A673 (cell line): Measurements from ENCODE around the gene KIAA0825.

Experiments used
- EZH2 ChIP-seq: fragments of 200-600 bp; sonication (generic); IDR thresholded peaks from 2 replicates; pipeline ENCODE4 v1.6.1; 2017; ENCODE audit warnings: borderline replicate concordance, low read depth, mild to moderate bottlenecking, mixed read lengths, antibody characterized with exemption, low read length; ENCODE audit not compliant: poor library complexity, severe bottlenecking
- TF ChIP-seq, protein P1 (sequence below): fragments of 300-800, 200-600 bp; sonication (generic); conservative IDR thresholded peaks from 2 replicates; pipeline ENCODE4 v1.5.1; 2017; ENCODE audit warnings: low read depth, mild to moderate bottlenecking, antibody characterized with exemption, low read length, moderate library complexity, mixed read lengths

DNA sequence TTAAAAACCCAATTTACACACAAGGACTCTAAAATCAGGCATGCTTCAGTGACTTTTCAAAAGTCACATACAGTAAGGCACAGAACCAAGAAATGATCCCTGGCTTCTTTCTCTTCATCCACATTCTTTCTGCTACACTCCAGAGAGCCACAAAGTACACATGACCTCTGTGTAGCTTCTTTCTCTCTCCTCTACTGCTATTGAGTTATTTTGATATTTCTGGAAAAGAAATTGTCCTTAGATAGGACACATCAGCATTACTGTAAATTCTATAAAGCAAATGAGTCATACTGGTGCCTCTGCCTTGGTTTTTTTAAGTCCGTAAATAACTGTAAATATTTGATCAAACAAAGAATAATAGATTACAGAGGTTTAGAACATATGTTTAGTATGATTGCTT lies 96.3 kb downstream of the KIAA0825 start:
- TF ChIP-seq, protein P1, sequence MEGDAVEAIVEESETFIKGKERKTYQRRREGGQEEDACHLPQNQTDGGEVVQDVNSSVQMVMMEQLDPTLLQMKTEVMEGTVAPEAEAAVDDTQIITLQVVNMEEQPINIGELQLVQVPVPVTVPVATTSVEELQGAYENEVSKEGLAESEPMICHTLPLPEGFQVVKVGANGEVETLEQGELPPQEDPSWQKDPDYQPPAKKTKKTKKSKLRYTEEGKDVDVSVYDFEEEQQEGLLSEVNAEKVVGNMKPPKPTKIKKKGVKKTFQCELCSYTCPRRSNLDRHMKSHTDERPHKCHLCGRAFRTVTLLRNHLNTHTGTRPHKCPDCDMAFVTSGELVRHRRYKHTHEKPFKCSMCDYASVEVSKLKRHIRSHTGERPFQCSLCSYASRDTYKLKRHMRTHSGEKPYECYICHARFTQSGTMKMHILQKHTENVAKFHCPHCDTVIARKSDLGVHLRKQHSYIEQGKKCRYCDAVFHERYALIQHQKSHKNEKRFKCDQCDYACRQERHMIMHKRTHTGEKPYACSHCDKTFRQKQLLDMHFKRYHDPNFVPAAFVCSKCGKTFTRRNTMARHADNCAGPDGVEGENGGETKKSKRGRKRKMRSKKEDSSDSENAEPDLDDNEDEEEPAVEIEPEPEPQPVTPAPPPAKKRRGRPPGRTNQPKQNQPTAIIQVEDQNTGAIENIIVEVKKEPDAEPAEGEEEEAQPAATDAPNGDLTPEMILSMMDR, result no peak
- no peak for TF ChIP-seq EZH2
